ENCODE data around the gene STK11. TPM values are rescaled to one million over a fixed set of nuclear protein-coding genes. Genes with fewer than 3 reads are reported as not detected.
"Not testable (repeated sequence)": the region's sequence is repeated elsewhere in the genome, so short reads cannot be mapped to it uniquely, and the experiment has no call there.

The STK11 gene
- total RNA-seq, 1 donor from 2014 or later, result 104 TPM

DNA sequence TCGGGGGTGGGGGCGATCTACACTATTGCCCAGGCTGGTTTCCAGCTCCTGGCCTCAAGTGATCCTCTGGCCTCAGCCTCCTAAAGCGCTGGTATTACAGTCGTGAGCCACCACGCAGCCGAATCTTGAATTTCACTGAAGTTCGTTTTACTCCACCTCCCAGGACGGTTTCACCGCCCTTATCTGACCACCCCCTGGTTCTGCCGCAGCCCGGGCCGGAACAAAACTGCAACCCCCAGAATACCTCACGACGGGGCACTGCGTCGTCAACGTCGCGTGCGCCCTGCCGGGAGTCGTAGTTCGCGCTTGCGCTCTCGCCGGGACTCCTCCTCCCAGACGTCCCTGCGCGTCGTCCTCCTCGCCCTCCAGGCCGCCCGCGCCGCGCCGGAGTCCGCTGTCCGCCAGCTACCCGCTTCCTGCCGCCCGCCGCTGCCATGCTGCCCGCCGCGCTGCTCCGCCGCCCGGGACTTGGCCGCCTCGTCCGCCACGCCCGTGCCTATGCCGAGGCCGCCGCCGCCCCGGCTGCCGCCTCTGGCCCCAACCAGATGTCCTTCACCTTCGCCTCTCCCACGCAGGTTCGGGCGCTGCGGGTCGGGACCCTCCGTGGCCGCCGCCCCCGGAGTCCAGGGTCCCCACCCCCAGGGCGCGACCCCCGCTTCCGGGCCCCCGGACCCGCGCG, 36.0 kb downstream of the STK11 start, which contains the start of gene ATP5F1D:
Gene ATP5F1D (plus strand): TSS at position 335 of the 679 bp plus-strand sequence. CDS start 100 bp downstream, at position 435.
- no peaks in the 10 kb centered on the region for H3K9me3 ChIP-seq
- intact Hi-C loops (cut with DNase I), result loop anchor here (2.0 to 10.0 kb wide), 3 partner anchors 139 to 317 kb away; partner anchors contain the start of genes ARID3A, CNN2 and GPX4
- H3K4me1 ChIP-seq, result peaks cover 37 to 60% of the 10 kb centered on the region in 2 donors
- no peaks in the 10 kb centered on the region for H3K27me3 ChIP-seq
- TF ChIP-seq, protein P1, sequence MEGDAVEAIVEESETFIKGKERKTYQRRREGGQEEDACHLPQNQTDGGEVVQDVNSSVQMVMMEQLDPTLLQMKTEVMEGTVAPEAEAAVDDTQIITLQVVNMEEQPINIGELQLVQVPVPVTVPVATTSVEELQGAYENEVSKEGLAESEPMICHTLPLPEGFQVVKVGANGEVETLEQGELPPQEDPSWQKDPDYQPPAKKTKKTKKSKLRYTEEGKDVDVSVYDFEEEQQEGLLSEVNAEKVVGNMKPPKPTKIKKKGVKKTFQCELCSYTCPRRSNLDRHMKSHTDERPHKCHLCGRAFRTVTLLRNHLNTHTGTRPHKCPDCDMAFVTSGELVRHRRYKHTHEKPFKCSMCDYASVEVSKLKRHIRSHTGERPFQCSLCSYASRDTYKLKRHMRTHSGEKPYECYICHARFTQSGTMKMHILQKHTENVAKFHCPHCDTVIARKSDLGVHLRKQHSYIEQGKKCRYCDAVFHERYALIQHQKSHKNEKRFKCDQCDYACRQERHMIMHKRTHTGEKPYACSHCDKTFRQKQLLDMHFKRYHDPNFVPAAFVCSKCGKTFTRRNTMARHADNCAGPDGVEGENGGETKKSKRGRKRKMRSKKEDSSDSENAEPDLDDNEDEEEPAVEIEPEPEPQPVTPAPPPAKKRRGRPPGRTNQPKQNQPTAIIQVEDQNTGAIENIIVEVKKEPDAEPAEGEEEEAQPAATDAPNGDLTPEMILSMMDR (IDR thresholded peaks at IDR 0.05), result no peak
- DNase-seq (ENCODE audit: low spot score in 2 of 2), result peak in 1 of 2 donors; percentile 95
- H3K27ac ChIP-seq, result peak within 1 kb of the TSS; percentile 85 to 92
- no peaks in the 10 kb centered on the region for H3K36me3 ChIP-seq
- peak within 1 kb of the TSS; percentile 72 to 93 for H3K4me3 ChIP-seq

DNA sequence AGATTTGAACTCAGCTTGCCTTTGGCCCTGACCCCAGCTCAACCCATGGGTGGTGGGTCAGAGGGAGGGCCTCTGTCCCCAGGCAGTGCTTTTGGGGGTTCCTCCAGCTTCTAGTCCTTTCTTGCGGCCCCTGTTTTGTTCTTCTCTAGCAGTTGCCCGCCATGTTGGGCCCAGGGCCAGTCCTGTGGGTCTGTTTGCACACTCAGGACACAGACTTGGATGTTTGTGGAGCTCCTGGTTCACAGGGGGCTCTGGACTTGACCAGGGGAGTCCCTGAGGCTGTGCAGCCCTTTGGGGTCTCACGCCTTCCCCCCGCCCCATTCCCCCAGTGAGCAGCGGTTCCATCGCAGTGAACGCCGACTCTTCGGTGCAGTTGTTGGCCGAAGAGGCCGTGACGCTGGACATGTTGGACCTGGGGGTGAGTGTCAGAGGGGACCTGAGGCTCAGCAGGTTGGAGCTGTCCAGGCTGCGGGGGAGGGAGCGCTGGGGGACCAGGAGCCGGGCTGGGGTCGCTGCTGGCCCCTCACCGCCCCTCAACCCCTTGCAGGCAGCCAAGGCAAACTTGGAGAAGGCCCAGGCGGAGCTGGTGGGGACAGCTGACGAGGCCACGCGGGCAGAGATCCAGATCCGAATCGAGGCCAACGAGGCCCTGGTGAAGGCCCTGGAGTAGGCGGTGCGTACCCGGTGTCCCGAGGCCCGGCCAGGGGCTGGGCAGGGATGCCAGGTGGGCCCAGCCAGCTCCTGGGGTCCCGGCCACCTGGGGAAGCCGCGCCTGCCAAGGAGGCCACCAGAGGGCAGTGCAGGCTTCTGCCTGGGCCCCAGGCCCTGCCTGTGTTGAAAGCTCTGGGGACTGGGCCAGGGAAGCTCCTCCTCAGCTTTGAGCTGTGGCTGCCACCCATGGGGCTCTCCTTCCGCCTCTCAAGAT, 38.5 kb downstream of the STK11 start:
- Histone ChIP-seq H3K4me1 (peaks cover 39 to 67% of the 10 kb centered on the region in 2 donors), H3K36me3 (no peaks in the 10 kb centered on the region), H3K9me3 (no peaks in the 10 kb centered on the region), H3K4me3 (peak overlapping the region; percentile 14 to 49), H3K27ac (peak overlapping the region; percentile 85 to 92), H3K27me3 (no peaks in the 10 kb centered on the region)
- DNase-seq (ENCODE audit: low spot score in 2 of 2), result peak in 1 of 2 donors; percentile 94
- intact Hi-C loops (cut with DNase I), result loop anchor here (1.0 to 10.0 kb wide), 3 partner anchors 23 to 319 kb away; partner anchors contain the start of genes ARID3A and CNN2
- TF ChIP-seq, protein P1 (IDR thresholded peaks at IDR 0.05), result peak; percentile 90 to 99 (median 98)

DNA sequence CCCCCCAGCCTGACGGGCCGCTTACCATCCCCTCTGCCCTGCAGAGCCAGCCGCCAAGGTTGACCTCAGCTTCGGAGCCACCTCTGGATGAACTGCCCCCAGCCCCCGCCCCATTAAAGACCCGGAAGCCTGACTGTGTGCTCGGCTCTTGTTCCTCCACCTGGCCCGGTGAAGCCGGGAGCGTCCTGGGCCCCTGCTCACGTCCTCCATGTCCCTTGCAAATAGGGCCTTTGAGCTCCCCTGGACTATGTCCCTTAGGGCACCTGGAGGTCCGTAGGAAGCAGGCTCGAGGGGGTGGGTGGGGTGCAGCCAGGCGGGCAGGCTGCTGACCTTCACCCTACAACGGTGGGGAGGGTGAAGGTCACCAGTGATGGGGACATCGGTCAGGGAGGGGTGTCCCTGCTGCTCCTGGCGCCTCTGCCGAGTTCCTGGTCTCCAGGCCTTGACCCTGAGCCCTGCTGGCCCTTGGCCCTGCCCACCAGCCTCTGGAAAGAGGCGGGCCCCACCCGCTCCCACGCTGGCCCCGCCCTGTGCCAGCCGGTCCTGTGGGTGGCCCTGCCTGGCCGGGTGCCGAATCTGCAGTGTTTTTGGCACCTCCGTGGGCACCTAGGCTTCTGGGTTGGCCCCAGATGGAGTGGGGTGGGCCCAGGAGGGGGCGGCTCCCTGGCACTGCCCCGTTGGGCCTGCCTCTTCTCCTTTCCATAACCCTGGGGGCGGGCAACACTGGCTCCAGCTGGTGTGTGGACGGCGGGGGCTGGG, 39.3 kb downstream of the STK11 start:
- Histone ChIP-seq H3K27me3 (no peaks in the 10 kb centered on the region), H3K4me1 (peaks cover 39 to 64% of the 10 kb centered on the region in 2 donors), H3K4me3 (peak overlapping the region; percentile 14 to 49), H3K36me3 (peaks cover 0 to 1% of the 10 kb centered on the region in 2 donors), H3K9me3 (no peaks in the 10 kb centered on the region), H3K27ac (peak overlapping the region; percentile 85 to 92)
- TF ChIP-seq, protein P1 (IDR thresholded peaks at IDR 0.05), result no peak
- intact Hi-C loops (cut with DNase I), result loop anchor here (1.0 to 10.0 kb wide), 3 partner anchors 22 to 320 kb away; partner anchors contain the start of genes ARID3A and CNN2
- DNase-seq (ENCODE audit: low spot score in 2 of 2), result no peak

DNA sequence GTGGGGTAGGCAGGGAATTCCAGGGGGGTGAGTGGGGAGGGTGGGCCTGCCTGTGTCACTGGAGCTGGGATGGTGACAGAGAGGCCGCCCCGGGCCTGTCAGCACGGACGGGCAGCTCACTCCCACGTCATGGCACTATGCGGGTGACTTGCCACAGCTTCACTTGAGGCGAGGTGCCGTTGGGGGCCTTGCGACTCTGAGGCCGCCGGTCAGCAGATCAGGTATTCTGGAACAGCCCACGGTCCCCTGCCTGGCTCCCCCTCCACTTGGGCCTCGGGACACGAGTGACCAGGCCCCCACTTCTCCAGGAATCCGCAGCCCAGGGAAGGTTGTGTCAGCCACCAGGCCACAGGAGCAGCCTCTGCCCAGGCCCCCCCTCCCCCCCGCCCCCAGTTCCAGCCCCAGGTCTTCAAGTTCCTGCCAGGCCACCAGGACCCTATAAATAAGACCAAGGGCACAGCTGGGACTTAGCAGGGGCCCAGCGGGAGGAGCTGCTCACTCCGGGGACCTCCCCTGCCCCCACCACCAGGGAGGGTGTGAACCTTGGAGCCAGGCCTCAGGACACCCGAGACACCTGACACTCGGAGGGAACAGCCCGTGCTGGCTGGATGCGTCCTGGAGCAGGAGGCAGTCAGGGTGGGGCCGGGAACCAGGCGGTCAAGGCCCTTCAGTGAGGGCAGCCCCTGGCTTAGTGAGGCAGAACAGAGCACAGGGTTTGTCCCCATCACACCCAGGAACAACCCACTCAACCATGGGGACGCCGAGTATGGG, 40.1 kb downstream of the STK11 start:
- H3K27me3 ChIP-seq, result no peaks in the 10 kb centered on the region
- peaks cover 0 to 4% of the 10 kb centered on the region in 2 donors for H3K36me3 ChIP-seq
- TF ChIP-seq, protein P1 (IDR thresholded peaks at IDR 0.05), result no peak
- intact Hi-C loops (cut with DNase I), result loop anchor here (10.0 kb wide), 1 partner anchor 321 kb away; the partner anchor contains the start of gene ARID3A
- no peaks in the 10 kb centered on the region for H3K9me3 ChIP-seq
- H3K4me1 ChIP-seq, result peaks cover 38 to 61% of the 10 kb centered on the region in 2 donors
- peak overlapping the region; percentile 85 to 92 for H3K27ac ChIP-seq
- H3K4me3 ChIP-seq, result peak overlapping the region; percentile 14 to 49
- DNase-seq (ENCODE audit: low spot score in 2 of 2), result peak in 1 of 2 donors; percentile 80

DNA sequence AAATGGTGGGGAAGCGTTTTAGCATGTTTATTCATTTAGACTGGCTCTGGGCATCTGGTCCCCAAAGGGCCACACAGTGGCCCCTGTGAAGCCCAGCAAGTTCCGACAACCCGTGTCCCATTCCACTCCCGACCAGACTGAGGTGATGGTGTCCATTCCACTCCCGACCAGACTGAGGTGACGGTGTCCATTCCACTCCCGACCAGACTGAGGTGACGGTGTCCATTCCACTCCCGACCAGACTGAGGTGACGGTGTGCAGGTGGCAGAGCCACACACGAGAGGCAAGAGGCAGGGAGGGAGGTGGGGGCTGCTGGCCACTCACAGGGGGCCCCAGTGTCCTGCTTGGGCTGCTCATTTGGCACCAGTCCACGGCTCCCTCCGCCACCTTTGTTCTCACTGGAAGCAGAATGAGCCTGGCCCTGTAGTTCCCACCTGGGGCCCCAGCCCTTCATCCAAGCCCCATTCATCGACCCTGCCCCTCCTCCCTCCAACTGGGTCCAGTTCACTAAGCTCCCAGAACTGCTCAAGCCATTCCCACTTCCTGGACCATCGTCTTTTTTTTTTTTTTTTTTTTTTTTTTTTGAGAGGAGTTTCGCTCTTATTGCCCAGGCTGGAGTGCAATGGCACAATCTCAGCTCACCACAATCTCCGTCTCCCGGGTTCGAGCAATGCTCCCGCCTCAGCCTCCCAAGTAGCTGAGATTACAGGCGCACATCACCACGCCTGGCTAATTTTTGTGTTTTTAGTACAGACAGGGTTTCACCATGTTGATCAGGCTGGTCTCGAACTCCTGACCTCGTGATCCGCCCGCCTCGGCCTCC, 40.9 kb downstream of the STK11 start:
- Histone ChIP-seq H3K27ac (peak overlapping the region; percentile 85 to 92), H3K36me3 (peaks cover 1 to 10% of the 10 kb centered on the region in 2 donors), H3K4me1 (peaks cover 32 to 54% of the 10 kb centered on the region in 2 donors)
- not testable (repeated sequence) for H3K27me3 ChIP-seq; H3K4me3 ChIP-seq; H3K9me3 ChIP-seq; DNase-seq (ENCODE audit: low spot score in 2 of 2)
- intact Hi-C loops (cut with DNase I), result loop anchor here (10.0 kb wide), 1 partner anchor 322 kb away; the partner anchor contains the start of gene ARID3A

Data from ascending aorta (tissue), 2 donors.